SH-SY5Y (cell line): ENCODE measurements around the gene ADAMTS1.

Experiments used
- GATA2 ChIP-seq: IDR thresholded peaks from 2 replicates; pipeline ENCODE4 v1.6.1; 2011; ENCODE audit warnings: mild to moderate bottlenecking, low read depth, low read length
- GATA3 ChIP-seq: IDR thresholded peaks from 2 replicates; pipeline ENCODE4 v1.6.1; 2011; ENCODE audit warnings: low read depth, mild to moderate bottlenecking, low read length, moderate library complexity

DNA sequence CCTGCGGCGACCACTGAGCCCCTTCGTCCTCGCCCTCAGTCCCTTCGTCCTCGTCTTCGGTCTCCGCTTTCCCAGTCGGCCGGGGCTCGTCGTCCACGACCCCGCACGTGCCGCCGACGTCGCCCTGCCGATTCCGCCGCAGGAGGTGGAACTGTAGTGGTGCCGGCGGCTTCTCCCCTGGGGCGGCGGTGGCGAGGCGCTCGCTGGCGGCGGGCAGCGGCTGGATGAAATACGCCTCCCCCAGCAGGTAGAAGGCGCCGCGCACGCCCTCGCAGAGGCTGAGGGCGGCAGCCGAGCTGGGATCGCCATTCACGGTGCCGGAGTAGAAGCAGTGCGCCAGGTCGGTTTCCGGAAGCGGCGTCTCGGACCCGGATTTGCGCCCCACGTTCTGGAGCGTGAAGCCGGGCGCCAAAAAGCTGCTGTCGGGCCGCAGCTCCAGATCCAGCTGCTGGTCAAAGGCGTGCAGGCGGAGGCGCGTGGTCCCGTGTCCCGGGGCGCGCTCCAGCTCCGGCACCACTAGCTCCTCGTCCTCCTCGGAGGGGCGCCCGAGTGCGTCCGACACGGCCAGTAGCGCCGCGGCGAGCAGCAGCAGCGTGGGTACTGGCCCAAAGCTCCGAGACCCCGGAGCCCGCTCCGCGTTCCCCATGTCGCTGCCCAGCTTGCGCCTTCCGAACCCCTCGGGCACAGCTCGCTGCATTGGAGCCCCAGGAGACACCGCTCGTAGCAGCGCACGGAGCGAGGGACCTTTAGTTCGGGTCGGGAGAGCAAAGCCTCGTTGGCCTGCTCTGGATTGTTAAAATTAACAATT, 747 bp downstream of the ADAMTS1 start:
- TF ChIP-seq GATA2 (no peak), GATA3 (no peak)
